Measurements from ENCODE around the gene MYO7B. TPM values are rescaled to one million over a fixed set of nuclear protein-coding genes. Genes with fewer than 3 reads are reported as not detected.

The MYO7B gene
- total and polyA plus RNA-seq, 9 of the 15 experiments (the other 6 are each of a cell fraction or from before 2014, with no cell fraction given) = 0.08 TPM; not detected in 8

- TF ChIP-seq, protein P1, sequence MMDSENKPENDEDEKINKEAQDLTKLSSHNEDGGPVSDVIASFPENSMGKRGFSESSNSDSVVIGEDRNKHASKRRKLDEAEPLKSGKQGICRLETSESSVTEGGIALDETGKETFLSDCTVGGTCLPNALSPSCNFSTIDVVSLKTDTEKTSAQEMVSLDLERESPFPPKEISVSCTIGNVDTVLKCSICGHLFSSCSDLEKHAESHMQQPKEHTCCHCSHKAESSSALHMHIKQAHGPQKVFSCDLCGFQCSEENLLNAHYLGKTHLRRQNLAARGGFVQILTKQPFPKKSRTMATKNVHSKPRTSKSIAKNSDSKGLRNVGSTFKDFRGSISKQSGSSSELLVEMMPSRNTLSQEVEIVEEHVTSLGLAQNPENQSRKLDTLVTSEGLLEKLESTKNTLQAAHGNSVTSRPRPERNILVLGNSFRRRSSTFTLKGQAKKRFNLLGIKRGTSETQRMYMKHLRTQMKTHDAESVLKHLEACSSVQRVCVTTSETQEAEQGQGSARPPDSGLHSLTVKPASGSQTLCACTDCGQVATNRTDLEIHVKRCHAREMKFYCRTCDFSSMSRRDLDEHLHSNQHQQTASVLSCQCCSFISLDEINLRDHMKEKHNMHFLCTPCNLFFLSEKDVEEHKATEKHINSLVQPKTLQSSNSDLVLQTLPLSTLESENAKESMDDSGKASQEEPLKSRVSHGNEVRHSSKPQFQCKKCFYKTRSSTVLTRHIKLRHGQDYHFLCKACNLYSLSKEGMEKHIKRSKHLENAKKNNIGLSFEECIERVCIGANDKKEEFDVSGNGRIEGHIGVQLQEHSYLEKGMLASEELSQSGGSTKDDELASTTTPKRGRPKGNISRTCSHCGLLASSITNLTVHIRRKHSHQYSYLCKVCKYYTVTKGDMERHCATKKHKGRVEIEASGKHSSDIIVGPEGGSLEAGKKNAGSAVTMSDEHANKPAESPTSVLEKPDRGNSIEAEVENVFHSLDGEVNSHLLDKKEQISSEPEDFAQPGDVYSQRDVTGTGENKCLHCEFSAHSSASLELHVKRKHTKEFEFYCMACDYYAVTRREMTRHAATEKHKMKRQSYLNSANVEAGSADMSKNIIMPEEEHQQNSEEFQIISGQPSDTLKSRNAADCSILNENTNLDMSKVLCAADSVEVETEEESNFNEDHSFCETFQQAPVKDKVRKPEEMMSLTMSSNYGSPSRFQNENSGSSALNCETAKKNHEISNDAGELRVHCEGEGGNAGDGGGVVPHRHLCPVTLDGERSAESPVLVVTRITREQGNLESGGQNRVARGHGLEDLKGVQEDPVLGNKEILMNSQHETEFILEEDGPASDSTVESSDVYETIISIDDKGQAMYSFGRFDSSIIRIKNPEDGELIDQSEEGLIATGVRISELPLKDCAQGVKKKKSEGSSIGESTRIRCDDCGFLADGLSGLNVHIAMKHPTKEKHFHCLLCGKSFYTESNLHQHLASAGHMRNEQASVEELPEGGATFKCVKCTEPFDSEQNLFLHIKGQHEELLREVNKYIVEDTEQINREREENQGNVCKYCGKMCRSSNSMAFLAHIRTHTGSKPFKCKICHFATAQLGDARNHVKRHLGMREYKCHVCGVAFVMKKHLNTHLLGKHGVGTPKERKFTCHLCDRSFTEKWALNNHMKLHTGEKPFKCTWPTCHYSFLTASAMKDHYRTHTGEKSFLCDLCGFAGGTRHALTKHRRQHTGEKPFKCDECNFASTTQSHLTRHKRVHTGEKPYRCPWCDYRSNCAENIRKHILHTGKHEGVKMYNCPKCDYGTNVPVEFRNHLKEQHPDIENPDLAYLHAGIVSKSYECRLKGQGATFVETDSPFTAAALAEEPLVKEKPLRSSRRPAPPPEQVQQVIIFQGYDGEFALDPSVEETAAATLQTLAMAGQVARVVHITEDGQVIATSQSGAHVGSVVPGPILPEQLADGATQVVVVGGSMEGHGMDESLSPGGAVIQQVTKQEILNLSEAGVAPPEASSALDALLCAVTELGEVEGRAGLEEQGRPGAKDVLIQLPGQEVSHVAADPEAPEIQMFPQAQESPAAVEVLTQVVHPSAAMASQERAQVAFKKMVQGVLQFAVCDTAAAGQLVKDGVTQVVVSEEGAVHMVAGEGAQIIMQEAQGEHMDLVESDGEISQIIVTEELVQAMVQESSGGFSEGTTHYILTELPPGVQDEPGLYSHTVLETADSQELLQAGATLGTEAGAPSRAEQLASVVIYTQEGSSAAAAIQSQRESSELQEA (IDR thresholded peaks at IDR 0.05; ENCODE audit: low read depth) = no peak
- TF ChIP-seq CBFA2T2 (conservative IDR thresholded peaks at IDR 0.05) (no peak), ZNF766 (CRISPR knock-in tag; conservative IDR thresholded peaks at IDR 0.05) (no peak), ZBTB34 (CRISPR knock-in tag; IDR thresholded peaks at IDR 0.05) (no peak), CBX2 (IDR thresholded peaks at IDR 0.05; ENCODE audit: insufficient read depth, low read length, poor library complexity, severe bottlenecking) (no peak), TARDBP (IDR thresholded peaks at IDR 0.05) (no peak), NR2C1 (IDR thresholded peaks at IDR 0.05) (no peak), NR2C1 (tag; IDR thresholded peaks at IDR 0.05) (no peak), ZNF707 (CRISPR knock-in tag; conservative IDR thresholded peaks at IDR 0.05) (no peak), PCBP2 (IDR thresholded peaks at IDR 0.05; ENCODE audit: low read depth, low read length, poor library complexity, severe bottlenecking) (no peak), C11orf30 (IDR thresholded peaks at IDR 0.05; ENCODE audit: low read depth) (no peak), VEZF1 (CRISPR knock-in tag; IDR thresholded peaks at IDR 0.05) (no peak)
- TF ChIP-seq, protein P2, sequence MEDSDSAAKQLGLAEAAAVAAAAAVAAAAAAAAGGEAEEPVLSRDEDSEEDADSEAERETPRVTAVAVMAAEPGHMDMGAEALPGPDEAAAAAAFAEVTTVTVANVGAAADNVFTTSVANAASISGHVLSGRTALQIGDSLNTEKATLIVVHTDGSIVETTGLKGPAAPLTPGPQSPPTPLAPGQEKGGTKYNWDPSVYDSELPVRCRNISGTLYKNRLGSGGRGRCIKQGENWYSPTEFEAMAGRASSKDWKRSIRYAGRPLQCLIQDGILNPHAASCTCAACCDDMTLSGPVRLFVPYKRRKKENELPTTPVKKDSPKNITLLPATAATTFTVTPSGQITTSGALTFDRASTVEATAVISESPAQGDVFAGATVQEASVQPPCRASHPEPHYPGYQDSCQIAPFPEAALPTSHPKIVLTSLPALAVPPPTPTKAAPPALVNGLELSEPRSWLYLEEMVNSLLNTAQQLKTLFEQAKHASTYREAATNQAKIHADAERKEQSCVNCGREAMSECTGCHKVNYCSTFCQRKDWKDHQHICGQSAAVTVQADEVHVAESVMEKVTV (CRISPR knock-in tag; IDR thresholded peaks at IDR 0.05) = no peak
These were observed 87.3 kb downstream of the MYO7B start (continued) for GRCh38 chr2:127622561-127623387.

All from K562 (cell line).